HepG2 (cell line): ENCODE measurements around the gene PIRT. TPM values are rescaled to one million over a fixed set of nuclear protein-coding genes. Genes with fewer than 3 reads are reported as not detected.

Experiments used
- ATAC-seq: fragments of 200-7000 bp; cut with Tn5 transposase; 3 replicates; pipeline ENCODE4 v1.9.1; 2020; ENCODE audit warnings: mild to moderate bottlenecking, moderate library complexity
- BruUV-seq: library from RNA; stranded (reverse); fragments of 400-500 nt; replicated peaks from 2 replicates; lab custom pipeline; 2021; lab: Mats Ljungman, UMichigan
- CTCF ChIA-PET: fragments of 300-600 bp; formaldehyde crosslinking; extraction: SDS; loops from one replicate; lab custom pipeline; 2021; ENCODE audit warnings: low total read pairs, inconsistent platforms, low intra/inter-chr PET ratio; lab: Yijun Ruan, JAX
- POLR2A ChIA-PET: fragments of 350-600 bp; sonication (Branson Sonifier 250); formaldehyde crosslinking; loops from one replicate; lab custom pipeline; 2020; ENCODE audit warnings: antibody characterized with exemption, inconsistent platforms; lab: Yijun Ruan, JAX
- DNase-seq: peaks from one replicate; pipeline ENCODE4 v3.0.0-alpha.2; 2015; ENCODE audit warnings: low spot score
- FAIRE-seq: peaks from 3 replicates; lab custom pipeline; 2011; peaks lifted over from hg19 to GRCh38; lab: Jason Lieb, UNC
- H2AFZ ChIP-seq: one replicate; pipeline ENCODE4 v1.6.1; 2011; ENCODE audit warnings: low read length, inconsistent platforms
- H3K27ac ChIP-seq: fragments of 300-600 bp; 3 replicates; pipeline ENCODE4 v1.8.0; 2011; ENCODE audit warnings: mixed run types, mild to moderate bottlenecking, mixed read lengths, low read length, inconsistent platforms; ENCODE audit not compliant: insufficient read depth; ENCODE audit errors: extremely low read length
- H3K27me3 ChIP-seq, 2 experiments: fragments of 200-600 bp in 1 of 2; 2 replicates in 1 of 2; 3 replicates in 1 of 2; pipeline versions ENCODE4 v1.6.0 to v1.8.0; 2011; ENCODE audit warnings: low read length in 2 of 2, mild to moderate bottlenecking in 2 of 2, moderate library complexity in 2 of 2, inconsistent platforms in 1 of 2; ENCODE audit not compliant: insufficient read depth in 2 of 2, control insufficient read depth in 1 of 2
- H3K36me3 ChIP-seq, 2 experiments: fragments of 200-600 bp in 1 of 2; replicated peaks in 1 of 2; 2 replicates in 1 of 2; 3 replicates in 1 of 2; pipeline versions ENCODE4 v1.5.1 to v1.8.0; 2011; ENCODE audit warnings: low read length in 2 of 2, inconsistent platforms in 1 of 2; ENCODE audit not compliant: insufficient read depth in 2 of 2, control insufficient read depth in 1 of 2
- H3K4me1 ChIP-seq: 2 replicates; pipeline ENCODE4 v1.5.1; 2012; ENCODE audit warnings: low read length, inconsistent platforms; ENCODE audit not compliant: insufficient read depth
- H3K4me2 ChIP-seq: 2 replicates; pipeline ENCODE4 v1.6.0; 2011; ENCODE audit warnings: low read depth, low read length, inconsistent platforms
- H3K4me3 ChIP-seq, 3 experiments: fragments of 200-600 bp in 1 of 3; sonication (generic), shearing (Covaris generic) in 1 of 3; replicated peaks in 1 of 3; 2 replicates each; pipeline ENCODE4 v1.5.1; 2011 to 2016; ENCODE audit warnings: low read length in 3 of 3, inconsistent platforms in 2 of 3, low read depth in 2 of 3, mild to moderate bottlenecking in 2 of 3, control low read depth in 1 of 3, mixed read lengths in 1 of 3; ENCODE audit not compliant: insufficient read depth in 1 of 3
- H3K79me2 ChIP-seq: one replicate; pipeline ENCODE4 v1.6.1; 2011; ENCODE audit warnings: low read length, inconsistent platforms; ENCODE audit not compliant: insufficient read depth
- H3K9ac ChIP-seq: 2 replicates; pipeline ENCODE4 v1.6.0; 2011; ENCODE audit warnings: mild to moderate bottlenecking, low read depth, low read length, inconsistent platforms; ENCODE audit not compliant: insufficient read depth
- H3K9me3 ChIP-seq: 2 replicates; pipeline ENCODE4 v1.5.1; 2012; ENCODE audit warnings: mild to moderate bottlenecking, low read length
- H4K20me1 ChIP-seq: 2 replicates; pipeline ENCODE4 v1.6.0; 2011; ENCODE audit warnings: inconsistent platforms, mild to moderate bottlenecking, low read length, moderate library complexity; ENCODE audit not compliant: insufficient read depth
- BRCA1 ChIP-seq: sonication (generic); formaldehyde crosslinking; IDR thresholded peaks from 2 replicates; pipeline ENCODE4 v1.4.0; 2020; ENCODE audit warnings: missing genetic modification reagents
- EED ChIP-seq: sonication (generic); formaldehyde crosslinking; IDR thresholded peaks from 2 replicates; pipeline ENCODE4 v1.5.0; 2020; ENCODE audit warnings: mild to moderate bottlenecking, missing genetic modification reagents
- GABPA ChIP-seq, 2 experiments: IDR thresholded peaks; 2 replicates each; pipeline ENCODE4 v1.6.1; 2011 to 2016; ENCODE audit warnings: low read depth in 2 of 2, low read length in 1 of 2, missing biosample characterization in 1 of 2, missing genetic modification characterization in 1 of 2
- ISL2 ChIP-seq: sonication (generic); formaldehyde crosslinking; IDR thresholded peaks from 2 replicates; pipeline ENCODE4 v1.5.0; 2020; ENCODE audit warnings: missing genetic modification reagents
- MATR3 ChIP-seq: sonication (generic); formaldehyde crosslinking; IDR thresholded peaks from 2 replicates; pipeline ENCODE4 v1.4.0; 2020; ENCODE audit warnings: missing genetic modification reagents
- MEF2D ChIP-seq: sonication (generic); formaldehyde crosslinking; IDR thresholded peaks from 2 replicates; pipeline ENCODE4 v1.5.1; 2020; ENCODE audit warnings: mild to moderate bottlenecking, missing genetic modification reagents
- NONO ChIP-seq, 2 experiments: fragments of 450-650 bp in 1 of 2; sonication (generic) in 1 of 2; formaldehyde crosslinking in 1 of 2; IDR thresholded peaks in 1 of 2; conservative IDR thresholded peaks in 1 of 2; 2 replicates each; pipeline versions ENCODE4 v1.6.1 to v1.8.0; 2017 to 2022; ENCODE audit warnings: mild to moderate bottlenecking in 1 of 2, missing genetic modification reagents in 1 of 2, moderate library complexity in 1 of 2
- RAD21 ChIP-seq: fragments of 450-650 bp; formaldehyde crosslinking; IDR thresholded peaks from 2 replicates; pipeline ENCODE4 v1.5.0; 2020; ENCODE audit warnings: mild to moderate bottlenecking
- SMAD9 ChIP-seq: sonication (generic); formaldehyde crosslinking; IDR thresholded peaks from 2 replicates; pipeline ENCODE4 v1.5.1; 2020; ENCODE audit warnings: mild to moderate bottlenecking, missing genetic modification reagents
- SP140L ChIP-seq: sonication (generic); formaldehyde crosslinking; IDR thresholded peaks from 2 replicates; pipeline ENCODE4 v1.4.0; 2020; ENCODE audit warnings: missing genetic modification reagents, borderline replicate concordance
- TBL1XR1 ChIP-seq: fragments of 150-350 bp; IDR thresholded peaks from 2 replicates; pipeline ENCODE4 v1.6.1; 2014; ENCODE audit warnings: borderline replicate concordance, low read length; ENCODE audit not compliant: partially characterized antibody
- ZFP37 ChIP-seq: sonication (generic); formaldehyde crosslinking; IDR thresholded peaks from 2 replicates; pipeline ENCODE4 v1.4.0; 2020; ENCODE audit warnings: missing genetic modification reagents, borderline replicate concordance
- ZFP82 ChIP-seq: sonication (generic); formaldehyde crosslinking; IDR thresholded peaks from 2 replicates; pipeline ENCODE4 v1.5.1; 2020; ENCODE audit warnings: mild to moderate bottlenecking, missing genetic modification reagents, borderline replicate concordance
- ZNF205 ChIP-seq: IDR thresholded peaks from 2 replicates; pipeline ENCODE4 v1.6.1; 2018; ENCODE audit warnings: missing biosample characterization, missing genetic modification reagents
- ZNF616 ChIP-seq: sonication (generic); formaldehyde crosslinking; IDR thresholded peaks from 2 replicates; pipeline ENCODE4 v1.5.0; 2020; ENCODE audit warnings: low read depth, mild to moderate bottlenecking, missing genetic modification reagents
- ZNF781 ChIP-seq: sonication (generic); formaldehyde crosslinking; IDR thresholded peaks from 2 replicates; pipeline ENCODE4 v1.5.1; 2020; ENCODE audit warnings: borderline replicate concordance, mild to moderate bottlenecking, missing genetic modification reagents; ENCODE audit errors: not compliant biosample characterization
- WGBS: methylation state at CpG from one replicate; pipeline ENCODE4 v1.1.6; 2017; ENCODE audit warnings: low lambda C conversion rate; 5-methylcytosine and 5-hydroxymethylcytosine counted together
- in situ Hi-C: cut with HindIII; loops from 2 replicates; pipeline ENCODE4 v1.10.0; 2017; ENCODE audit warnings: low pct_unique_long_range_greater_than_20kb; ENCODE audit not compliant: extremely low pct_ligation_motif_present
- intact Hi-C: fragments of 100-400 bp; cut with micrococcal nuclease; formaldehyde crosslinking; loops from one replicate; pipeline ENCODE4 v1.10.0; 2022; ENCODE audit not compliant: unreplicated experiment
- polyA plus RNA-seq, 8 experiments: library from polyadenylated mRNA; depleted of rRNA in 3 of 8; stranded (reverse) in 7 of 8; unstranded in 1 of 8; fragments of >200 nt; fragmentation: Illumina TruSeq in 4 of 8; extraction: Trizol in 4 of 8; gene quantifications; 2 replicates each; pipeline versions ENCODE4 v1.2.1 to v1.2.3, GENCODE V29; 2011 to 2016; ENCODE audit warnings: low read depth in 4 of 8, missing spikeins in 1 of 8, mixed read lengths in 1 of 8; ENCODE audit not compliant: insufficient read depth in 1 of 8
- total RNA-seq, 5 experiments: library from RNA; depleted of rRNA; stranded (reverse); fragments of >200 nt; fragmentation: Illumina TruSeq; extraction: Trizol; gene quantifications; 2 replicates each; pipeline ENCODE4 v1.2.3, GENCODE V29; 2016; ENCODE audit warnings: low read depth in 1 of 5
- TF ChIP-seq, protein P1 (sequence below): IDR thresholded peaks from 2 replicates; pipeline ENCODE4 v1.6.1; 2018; ENCODE audit warnings: missing genetic modification reagents
- TF ChIP-seq, protein P2 (sequence below): sonication (generic); formaldehyde crosslinking; IDR thresholded peaks from 2 replicates; pipeline ENCODE4 v1.8.1; 2023; ENCODE audit warnings: mild to moderate bottlenecking, missing genetic modification reagents, borderline replicate concordance

PIRT gene
- total and polyA plus RNA-seq, 2 of the 13 experiments (the other 11 are each of a cell fraction or from before 2014, with no cell fraction given), result not detected

DNA sequence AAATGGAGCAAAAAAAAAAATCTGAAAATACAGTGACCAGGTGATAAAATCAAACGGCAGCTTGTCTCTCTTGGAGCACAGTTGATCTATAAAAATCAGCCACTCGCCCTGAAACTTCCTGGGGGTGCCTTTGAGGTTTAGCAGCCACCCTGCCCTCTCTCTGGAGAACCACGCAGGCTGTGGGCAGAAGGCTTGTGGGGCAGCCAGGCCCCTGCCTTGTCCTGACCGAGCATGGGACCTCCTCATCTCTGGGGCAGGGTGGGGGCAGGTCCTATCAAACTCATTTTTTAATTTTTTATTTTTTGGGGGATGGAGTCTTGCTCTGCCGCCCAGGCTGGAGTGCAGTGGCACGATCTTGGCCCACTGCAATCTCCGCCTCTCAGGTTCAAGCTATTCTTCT lies 39.0 kb downstream of the PIRT start:
- no peak for DNase-seq
- in situ Hi-C loops (no loop called here), intact Hi-C loops (no loop called here)
- no peak for FAIRE-seq
- CTCF ChIA-PET, result no interaction called here
- Histone ChIP-seq H3K4me1 (no peaks in the 10 kb centered on the region), H3K79me2 (no peaks in the 10 kb centered on the region), H3K27ac (no peak overlapping the region), H3K4me2 (no peak overlapping the region), H4K20me1 (no peaks in the 10 kb centered on the region), H2AFZ (no peak overlapping the region), H3K9ac (no peak overlapping the region), H3K4me3 (no peak overlapping the region), H3K27me3 (peaks cover 0 to 2% of the 10 kb centered on the region in 2 experiments; a peak in 1 of 5 replicates), H3K9me3 (no peaks in the 10 kb centered on the region), H3K36me3 (no peaks in the 10 kb centered on the region)
- ATAC-seq, result no peak
- WGBS, result 41% methylated on average over 7 of the region's 7 CpGs
- TF ChIP-seq ZFP37 (CRISPR knock-in tag) (no peak), ZNF616 (CRISPR knock-in tag) (no peak), TBL1XR1 (no peak), NONO (IDR thresholded peaks at IDR 0.05) (no peak), NONO (CRISPR knock-in tag; conservative IDR thresholded peaks at IDR 0.05) (no peak), ZNF205 (CRISPR knock-in tag) (no peak), MEF2D (CRISPR knock-in tag) (no peak), BRCA1 (CRISPR knock-in tag) (no peak), EED (CRISPR knock-in tag) (no peak), ISL2 (CRISPR knock-in tag) (no peak), SP140L (CRISPR knock-in tag) (no peak), RAD21 (no peak), ZFP82 (CRISPR knock-in tag) (no peak), MATR3 (CRISPR knock-in tag) (no peak), SMAD9 (CRISPR knock-in tag) (no peak), GABPA (IDR thresholded peaks at IDR 0.05; ENCODE audit: low read depth, low read length) (no peak), GABPA (CRISPR knock-in tag; IDR thresholded peaks at IDR 0.05; ENCODE audit: low read depth) (no peak), ZNF781 (CRISPR knock-in tag) (no peak)
- TF ChIP-seq, protein P1, sequence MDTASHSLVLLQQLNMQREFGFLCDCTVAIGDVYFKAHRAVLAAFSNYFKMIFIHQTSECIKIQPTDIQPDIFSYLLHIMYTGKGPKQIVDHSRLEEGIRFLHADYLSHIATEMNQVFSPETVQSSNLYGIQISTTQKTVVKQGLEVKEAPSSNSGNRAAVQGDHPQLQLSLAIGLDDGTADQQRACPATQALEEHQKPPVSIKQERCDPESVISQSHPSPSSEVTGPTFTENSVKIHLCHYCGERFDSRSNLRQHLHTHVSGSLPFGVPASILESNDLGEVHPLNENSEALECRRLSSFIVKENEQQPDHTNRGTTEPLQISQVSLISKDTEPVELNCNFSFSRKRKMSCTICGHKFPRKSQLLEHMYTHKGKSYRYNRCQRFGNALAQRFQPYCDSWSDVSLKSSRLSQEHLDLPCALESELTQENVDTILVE (CRISPR knock-in tag), result no peak
- TF ChIP-seq, protein P2, sequence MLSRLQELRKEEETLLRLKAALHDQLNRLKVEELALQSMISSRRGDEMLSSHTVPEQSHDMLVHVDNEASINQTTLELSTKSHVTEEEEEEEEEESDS (CRISPR knock-in tag), result no peak
- BruUV-seq, result no TSS peak
- POLR2A ChIA-PET, result no interaction called here
